HG02588 (cell line): Measurements from ENCODE around the gene IL22RA2.

Experiments used
- ATAC-seq: cut with Tn5 transposase; IDR thresholded peaks from one replicate; pipeline ENCODE4 v1.9.1; 2021; ENCODE audit warnings: mild to moderate bottlenecking, moderate library complexity; ENCODE audit not compliant: unreplicated experiment

The IL22RA2 gene

GRCh38 chr6:137197684-137198645 is 24.5 kb upstream of the IL22RA2 start:
- ATAC-seq, result no peak

- no peak for ATAC-seq
These were observed 20.0 kb upstream of the IL22RA2 start for GRCh38 chr6:137193256-137194070.

- no peak for ATAC-seq
These were observed 19.4 kb upstream of the IL22RA2 start for GRCh38 chr6:137192821-137193220.

- ATAC-seq, result no peak
These were observed 18.2 kb upstream of the IL22RA2 start for GRCh38 chr6:137191670-137192069.

- no peak for ATAC-seq
These were observed 17.8 kb upstream of the IL22RA2 start for GRCh38 chr6:137191236-137191635.

GRCh38 chr6:137190583-137191094 is 17.2 kb upstream of the IL22RA2 start:
- ATAC-seq, result no peak

GRCh38 chr6:137188855-137189254 is 15.4 kb upstream of the IL22RA2 start:
- no peak for ATAC-seq

- ATAC-seq, result no peak
These were observed 11.8 kb upstream of the IL22RA2 start for GRCh38 chr6:137185290-137185689.

- no peak for ATAC-seq
These were observed 9.2 kb upstream of the IL22RA2 start for GRCh38 chr6:137182654-137183073.

- no peak for ATAC-seq
These were observed 8.6 kb upstream of the IL22RA2 start for GRCh38 chr6:137181891-137182653.

GRCh38 chr6:137177611-137178010 is 4.2 kb upstream of the IL22RA2 start:
- ATAC-seq, result no peak

- no peak for ATAC-seq
These were observed 3.3 kb upstream of the IL22RA2 start for GRCh38 chr6:137176729-137177128.

GRCh38 chr6:137175868-137176245 is 2.4 kb upstream of the IL22RA2 start:
- no peak for ATAC-seq

- no peak for ATAC-seq
These were observed 1.9 kb upstream of the IL22RA2 start for GRCh38 chr6:137175157-137175867.

- peak; percentile 2 for ATAC-seq
These were observed 561 bp downstream of the IL22RA2 start for GRCh38 chr6:137172734-137173431.

GRCh38 chr6:137171824-137172733 is 1.4 kb downstream of the IL22RA2 start:
- peak; percentile 46 for ATAC-seq

- no peak for ATAC-seq
These were observed 2.4 kb downstream of the IL22RA2 start for GRCh38 chr6:137171053-137171374.

GRCh38 chr6:137170266-137171052 is 3.0 kb downstream of the IL22RA2 start:
- ATAC-seq, result no peak
